Mammary epithelial cell (primary cell): ENCODE data around the gene LPCAT1.

Experiments
- EZH2 ChIP-seq: IDR thresholded peaks from 2 replicates; pipeline ENCODE4 v1.6.1; 2012; ENCODE audit warnings: low read length, inconsistent platforms, borderline replicate concordance
- TF ChIP-seq, protein P1 (sequence below), 2 donors: IDR thresholded peaks in 1 of 2; conservative IDR thresholded peaks in 1 of 2; 2 replicates each; pipeline ENCODE4 v1.5.1; 2011 to 2012; ENCODE audit warnings: inconsistent platforms in 2 of 2, low read length in 2 of 2, mild to moderate bottlenecking in 2 of 2, control low read depth in 1 of 2, low read depth in 1 of 2; ENCODE audit not compliant: insufficient read depth in 1 of 2; ENCODE audit errors: extremely low read depth in 1 of 2

DNA sequence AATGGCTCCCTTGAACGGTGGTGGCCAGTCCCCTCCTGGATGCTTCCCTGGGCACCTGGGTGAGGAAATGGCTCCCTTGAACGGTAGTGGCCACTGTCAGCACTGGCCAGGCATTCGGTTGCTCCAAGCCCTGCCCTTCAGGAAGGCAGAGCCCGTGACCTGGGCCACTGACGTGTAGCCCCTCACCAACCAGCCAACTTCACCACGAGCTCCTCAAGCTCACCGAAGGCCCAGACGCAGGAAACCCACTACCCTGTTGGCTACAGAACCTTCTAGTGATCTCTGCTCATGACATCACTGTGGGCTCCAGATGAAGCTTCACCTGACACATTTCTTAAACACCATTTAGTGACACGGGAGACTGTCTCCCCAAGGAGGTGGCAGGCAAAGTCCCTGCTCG lies 87.7 kb downstream of the LPCAT1 start:
- TF ChIP-seq, protein P1, sequence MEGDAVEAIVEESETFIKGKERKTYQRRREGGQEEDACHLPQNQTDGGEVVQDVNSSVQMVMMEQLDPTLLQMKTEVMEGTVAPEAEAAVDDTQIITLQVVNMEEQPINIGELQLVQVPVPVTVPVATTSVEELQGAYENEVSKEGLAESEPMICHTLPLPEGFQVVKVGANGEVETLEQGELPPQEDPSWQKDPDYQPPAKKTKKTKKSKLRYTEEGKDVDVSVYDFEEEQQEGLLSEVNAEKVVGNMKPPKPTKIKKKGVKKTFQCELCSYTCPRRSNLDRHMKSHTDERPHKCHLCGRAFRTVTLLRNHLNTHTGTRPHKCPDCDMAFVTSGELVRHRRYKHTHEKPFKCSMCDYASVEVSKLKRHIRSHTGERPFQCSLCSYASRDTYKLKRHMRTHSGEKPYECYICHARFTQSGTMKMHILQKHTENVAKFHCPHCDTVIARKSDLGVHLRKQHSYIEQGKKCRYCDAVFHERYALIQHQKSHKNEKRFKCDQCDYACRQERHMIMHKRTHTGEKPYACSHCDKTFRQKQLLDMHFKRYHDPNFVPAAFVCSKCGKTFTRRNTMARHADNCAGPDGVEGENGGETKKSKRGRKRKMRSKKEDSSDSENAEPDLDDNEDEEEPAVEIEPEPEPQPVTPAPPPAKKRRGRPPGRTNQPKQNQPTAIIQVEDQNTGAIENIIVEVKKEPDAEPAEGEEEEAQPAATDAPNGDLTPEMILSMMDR (conservative IDR thresholded peaks at IDR 0.05 in 1 of 2, IDR thresholded peaks at IDR 0.05 in 1 of 2; ENCODE audit: extremely low read depth in 1 of 2, insufficient read depth in 1 of 2, low read depth in 1 of 2, low read length in 2 of 2): no peak
- no peak for TF ChIP-seq EZH2
